DND-41 (cell line): ENCODE measurements around the gene UBFD1.
"Not testable (repeated sequence)": the region's sequence is repeated elsewhere in the genome, so short reads cannot be mapped to it uniquely, and the experiment has no call there.

Experiments
- ATAC-seq: fragments of 200-7000 bp; cut with Tn5 transposase; 3 replicates; pipeline ENCODE4 v1.9.1; 2021; ENCODE audit warnings: low read depth; ENCODE audit not compliant: insufficient read depth
- DNase-seq: peaks from one replicate; pipeline ENCODE4 v3.0.0-alpha.2; 2020
- H2AFZ ChIP-seq: 2 replicates; pipeline ENCODE4 v1.6.0; 2012; ENCODE audit warnings: low read depth, low read length
- H3K27ac ChIP-seq: 2 replicates; pipeline ENCODE4 v1.5.1; 2012; ENCODE audit warnings: low read length, inconsistent platforms
- H3K27me3 ChIP-seq: fragments of 200-600 bp; sonication (generic); 2 replicates; pipeline ENCODE4 v1.6.0; 2012; ENCODE audit warnings: low read length, mild to moderate bottlenecking, inconsistent platforms; ENCODE audit not compliant: insufficient read depth, poor library complexity
- H3K36me3 ChIP-seq: 2 replicates; pipeline ENCODE4 v1.5.1; 2012; ENCODE audit warnings: low read length, inconsistent platforms; ENCODE audit not compliant: insufficient read depth
- H3K4me1 ChIP-seq: 2 replicates; pipeline ENCODE4 v1.5.1; 2012; ENCODE audit warnings: mild to moderate bottlenecking, low read length; ENCODE audit not compliant: insufficient read depth
- H3K4me2 ChIP-seq: 2 replicates; pipeline ENCODE4 v1.6.0; 2012; ENCODE audit warnings: mild to moderate bottlenecking, moderate library complexity, low read length, inconsistent platforms; ENCODE audit not compliant: insufficient read depth
- H3K4me3 ChIP-seq, 2 experiments: fragments of 200-600 bp in 1 of 2; shearing (Covaris generic) in 1 of 2; 2 replicates each; pipeline ENCODE4 v1.5.1; 2012 to 2016; ENCODE audit warnings: inconsistent platforms in 2 of 2, low read length in 2 of 2, mild to moderate bottlenecking in 2 of 2, low read depth in 1 of 2, moderate library complexity in 1 of 2
- H3K79me2 ChIP-seq: 2 replicates; pipeline ENCODE4 v1.6.0; 2012; ENCODE audit warnings: low read length, inconsistent platforms; ENCODE audit not compliant: insufficient read depth
- H3K9ac ChIP-seq: 2 replicates; pipeline ENCODE4 v1.6.0; 2012; ENCODE audit warnings: low read depth, mild to moderate bottlenecking, inconsistent platforms, low read length, moderate library complexity
- H3K9me3 ChIP-seq: 2 replicates; pipeline ENCODE4 v1.5.1; 2012; ENCODE audit warnings: low read length, moderate library complexity, mild to moderate bottlenecking, inconsistent platforms; ENCODE audit not compliant: insufficient read depth, severe bottlenecking
- H4K20me1 ChIP-seq: 2 replicates; pipeline ENCODE4 v1.6.0; 2012; ENCODE audit warnings: low read length; ENCODE audit not compliant: insufficient read depth
- EZH2 ChIP-seq: IDR thresholded peaks from 3 replicates; pipeline ENCODE4 v1.6.1; 2012; ENCODE audit warnings: borderline replicate concordance, low read depth, mild to moderate bottlenecking, moderate library complexity, low read length, inconsistent platforms; ENCODE audit not compliant: severe bottlenecking
- TF ChIP-seq, protein P1 (sequence below): IDR thresholded peaks from 2 replicates; pipeline ENCODE4 v1.5.1; 2012; ENCODE audit warnings: borderline replicate concordance, low read length, moderate library complexity, mild to moderate bottlenecking; ENCODE audit not compliant: poor library complexity, severe bottlenecking; ENCODE audit errors: extremely low read depth

Gene UBFD1

DNA sequence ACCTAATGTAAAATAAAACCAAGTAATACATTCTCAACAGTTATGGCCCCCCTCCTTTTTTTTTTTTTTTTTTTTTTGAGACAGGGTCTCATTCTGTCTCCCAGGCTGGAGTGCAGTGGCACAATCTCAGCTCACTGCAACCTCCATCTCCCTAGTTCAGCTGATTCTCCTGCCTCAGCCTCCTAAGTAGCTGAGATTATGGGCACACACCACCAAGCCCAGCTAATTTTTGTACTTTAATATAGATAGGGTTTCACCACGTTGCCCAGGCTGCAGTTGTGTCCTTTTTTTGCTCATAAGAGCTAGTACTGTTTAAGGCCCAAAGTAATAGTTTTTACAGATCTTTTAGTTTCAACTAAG is 18.6 kb upstream of the UBFD1 start:
- Histone ChIP-seq H3K4me2 (no peak overlapping the region), H3K36me3 (peaks cover 62% of the 10 kb centered on the region), H3K9me3 (no peaks in the 10 kb centered on the region), H3K27me3 (no peaks in the 10 kb centered on the region), H3K4me3 (no peak overlapping the region), H3K27ac (no peak overlapping the region; the same call in 1 of the 2 replicates), H3K9ac (no peak overlapping the region), H3K4me1 (no peaks in the 10 kb centered on the region), H2AFZ (no peak overlapping the region), H3K79me2 (no peaks in the 10 kb centered on the region), H4K20me1 (no peaks in the 10 kb centered on the region)
- DNase-seq: no peak
- TF ChIP-seq, protein P1, sequence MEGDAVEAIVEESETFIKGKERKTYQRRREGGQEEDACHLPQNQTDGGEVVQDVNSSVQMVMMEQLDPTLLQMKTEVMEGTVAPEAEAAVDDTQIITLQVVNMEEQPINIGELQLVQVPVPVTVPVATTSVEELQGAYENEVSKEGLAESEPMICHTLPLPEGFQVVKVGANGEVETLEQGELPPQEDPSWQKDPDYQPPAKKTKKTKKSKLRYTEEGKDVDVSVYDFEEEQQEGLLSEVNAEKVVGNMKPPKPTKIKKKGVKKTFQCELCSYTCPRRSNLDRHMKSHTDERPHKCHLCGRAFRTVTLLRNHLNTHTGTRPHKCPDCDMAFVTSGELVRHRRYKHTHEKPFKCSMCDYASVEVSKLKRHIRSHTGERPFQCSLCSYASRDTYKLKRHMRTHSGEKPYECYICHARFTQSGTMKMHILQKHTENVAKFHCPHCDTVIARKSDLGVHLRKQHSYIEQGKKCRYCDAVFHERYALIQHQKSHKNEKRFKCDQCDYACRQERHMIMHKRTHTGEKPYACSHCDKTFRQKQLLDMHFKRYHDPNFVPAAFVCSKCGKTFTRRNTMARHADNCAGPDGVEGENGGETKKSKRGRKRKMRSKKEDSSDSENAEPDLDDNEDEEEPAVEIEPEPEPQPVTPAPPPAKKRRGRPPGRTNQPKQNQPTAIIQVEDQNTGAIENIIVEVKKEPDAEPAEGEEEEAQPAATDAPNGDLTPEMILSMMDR: no peak
- no peak for ATAC-seq

DNA sequence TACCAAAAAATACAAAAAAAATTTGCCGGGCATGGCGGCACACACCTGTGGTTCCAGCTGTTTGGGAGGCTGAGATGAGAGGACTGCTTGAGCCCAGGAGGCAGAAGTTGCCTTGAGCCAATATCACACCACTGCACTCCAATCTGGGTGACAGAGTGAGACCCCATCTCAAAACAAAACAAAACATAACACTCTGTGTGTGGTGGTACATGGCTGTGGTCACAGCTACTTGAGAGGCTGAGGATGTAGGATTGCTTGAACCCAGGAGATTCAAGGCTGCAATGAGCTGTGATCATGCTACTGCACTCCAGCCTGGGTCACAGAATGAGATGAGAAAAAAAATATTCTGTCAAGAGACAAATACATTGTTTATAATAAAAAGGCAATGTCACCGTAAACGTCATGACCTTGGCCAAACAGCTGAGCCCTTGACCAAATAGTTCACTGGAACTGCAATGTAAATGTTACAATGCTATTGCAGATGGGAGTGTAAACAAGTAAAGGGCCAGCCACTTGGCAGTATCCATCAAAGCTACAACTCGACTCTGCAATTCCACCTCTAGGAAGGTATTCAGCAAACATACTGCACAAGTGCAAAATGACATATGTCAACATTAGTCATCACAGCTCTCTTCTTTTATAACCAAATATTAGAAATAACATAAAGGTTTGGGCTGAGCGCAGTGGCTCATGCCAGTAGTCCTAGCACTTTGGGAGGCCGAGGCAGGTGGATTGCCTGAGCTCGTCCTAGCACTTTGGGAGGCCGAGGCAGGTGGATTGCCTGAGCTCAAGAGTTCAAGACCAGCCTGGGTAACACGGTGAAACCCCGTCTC is 17.3 kb upstream of the UBFD1 start:
- Histone ChIP-seq H3K27me3 (no peaks in the 10 kb centered on the region), H3K9ac (no peak overlapping the region), H3K4me2 (no peak overlapping the region), H3K27ac (no peak overlapping the region), H3K4me3 (no peak overlapping the region), H2AFZ (no peak overlapping the region), H3K9me3 (no peaks in the 10 kb centered on the region), H3K36me3 (peaks cover 60% of the 10 kb centered on the region), H3K4me1 (no peaks in the 10 kb centered on the region), H4K20me1 (no peaks in the 10 kb centered on the region; the same call in 1 of the 2 replicates), H3K79me2 (no peaks in the 10 kb centered on the region)
- DNase-seq: no peak
- TF ChIP-seq, protein P1: no peak
- TF ChIP-seq EZH2: no peak
- no peak for ATAC-seq

DNA sequence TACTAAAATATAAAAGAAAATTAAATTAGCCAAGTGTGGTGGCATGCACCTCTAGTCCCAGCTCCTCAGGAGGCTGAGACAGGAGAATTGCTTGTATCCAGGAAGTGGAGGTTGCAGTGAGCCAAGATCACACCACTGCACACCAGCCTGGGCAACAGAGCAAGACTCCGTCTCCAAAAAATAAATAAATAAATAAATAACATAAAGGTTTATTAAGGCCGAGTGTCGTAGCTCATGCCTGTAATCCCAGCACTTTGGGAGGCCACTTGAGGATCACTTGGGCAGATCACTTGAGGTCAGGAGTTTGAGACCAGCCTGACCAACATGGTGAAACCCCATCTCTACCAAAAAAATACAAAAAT is 16.7 kb upstream of the UBFD1 start:
- H4K20me1 ChIP-seq, H2AFZ ChIP-seq, H3K27ac ChIP-seq, H3K9ac ChIP-seq, H3K9me3 ChIP-seq, H3K79me2 ChIP-seq, H3K4me3 ChIP-seq, ATAC-seq, H3K27me3 ChIP-seq, DNase-seq, H3K4me2 ChIP-seq, H3K4me1 ChIP-seq: not testable (repeated sequence)
- peaks cover 63% of the 10 kb centered on the region for H3K36me3 ChIP-seq

DNA sequence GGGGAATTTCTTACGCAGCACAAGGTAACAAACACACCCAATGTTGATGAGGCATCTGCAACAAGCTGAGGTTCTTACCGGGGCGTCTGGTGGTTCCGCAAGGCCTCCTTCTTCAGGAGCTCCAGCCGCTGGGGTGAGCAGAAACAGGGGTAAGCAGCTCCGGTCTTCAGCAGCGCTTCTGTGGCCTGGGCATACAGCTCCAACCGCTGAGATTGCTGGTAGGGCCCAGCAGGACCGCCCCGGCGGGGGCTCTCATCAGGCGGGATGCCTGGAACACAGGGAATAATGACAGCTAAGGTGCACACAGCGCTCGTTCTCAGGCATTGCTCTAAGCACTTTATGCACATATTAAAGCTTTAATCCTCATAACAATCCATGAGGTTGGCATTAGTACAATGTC is 13.1 kb upstream of the UBFD1 start:
- no peak overlapping the region for H3K9ac ChIP-seq
- no peaks in the 10 kb centered on the region for H3K4me1 ChIP-seq
- ATAC-seq (no peak), DNase-seq (no peak)
- H3K36me3 ChIP-seq: peaks cover 79% of the 10 kb centered on the region
- no peaks in the 10 kb centered on the region; the same call in 1 of the 2 replicates for H4K20me1 ChIP-seq
- H3K27me3 ChIP-seq: no peaks in the 10 kb centered on the region
- TF ChIP-seq, protein P1: no peak
- TF ChIP-seq EZH2: no peak
- no peaks in the 10 kb centered on the region for H3K79me2 ChIP-seq
- H2AFZ ChIP-seq: no peak overlapping the region
- H3K27ac ChIP-seq: no peak overlapping the region
- H3K4me3 ChIP-seq: no peak overlapping the region
- H3K9me3 ChIP-seq: no peaks in the 10 kb centered on the region
- no peak overlapping the region for H3K4me2 ChIP-seq
